CD4-positive, alpha-beta T cell treated with Interleukin-12 subunit alpha and Interleukin-12 subunit beta, for 1 hour (primary cell): Measurements from ENCODE around the gene VSX1.

Experiments used
- DNase-seq: peaks from one replicate; pipeline ENCODE4 v3.0.0-alpha.2; 2020

VSX1 gene

GRCh38 chr20:25038591-25039015 lies 43.3 kb downstream of the VSX1 start:
- no peak for DNase-seq

- DNase-seq = no peak
These were observed 43.9 kb downstream of the VSX1 start for GRCh38 chr20:25038103-25038410.

- DNase-seq = no peak
These were observed 44.4 kb downstream of the VSX1 start for GRCh38 chr20:25037288-25038102.

GRCh38 chr20:25036331-25036936 lies 45.5 kb downstream of the VSX1 start:
- DNase-seq = no peak

GRCh38 chr20:25035921-25036320 lies 46.0 kb downstream of the VSX1 start:
- no peak for DNase-seq

DNA sequence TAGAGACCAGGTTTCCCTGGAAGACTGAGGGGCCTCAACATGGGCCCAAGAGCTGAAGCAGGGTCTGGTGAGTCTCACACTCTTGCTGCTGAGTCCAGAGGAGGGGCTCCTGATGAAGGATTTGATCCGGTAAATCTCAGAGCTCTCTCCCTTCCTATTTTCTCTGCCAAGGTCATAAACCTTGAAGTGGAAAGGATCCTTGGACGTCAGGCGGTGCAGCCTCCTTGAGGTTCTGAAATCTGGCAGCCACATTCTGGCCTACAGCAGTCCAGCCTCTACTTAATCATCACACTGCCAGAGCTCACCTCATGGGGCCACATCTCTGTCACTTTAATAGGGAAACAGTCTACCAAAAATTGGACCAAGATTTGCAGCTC lies 48.0 kb downstream of the VSX1 start:
- DNase-seq = no peak

DNA sequence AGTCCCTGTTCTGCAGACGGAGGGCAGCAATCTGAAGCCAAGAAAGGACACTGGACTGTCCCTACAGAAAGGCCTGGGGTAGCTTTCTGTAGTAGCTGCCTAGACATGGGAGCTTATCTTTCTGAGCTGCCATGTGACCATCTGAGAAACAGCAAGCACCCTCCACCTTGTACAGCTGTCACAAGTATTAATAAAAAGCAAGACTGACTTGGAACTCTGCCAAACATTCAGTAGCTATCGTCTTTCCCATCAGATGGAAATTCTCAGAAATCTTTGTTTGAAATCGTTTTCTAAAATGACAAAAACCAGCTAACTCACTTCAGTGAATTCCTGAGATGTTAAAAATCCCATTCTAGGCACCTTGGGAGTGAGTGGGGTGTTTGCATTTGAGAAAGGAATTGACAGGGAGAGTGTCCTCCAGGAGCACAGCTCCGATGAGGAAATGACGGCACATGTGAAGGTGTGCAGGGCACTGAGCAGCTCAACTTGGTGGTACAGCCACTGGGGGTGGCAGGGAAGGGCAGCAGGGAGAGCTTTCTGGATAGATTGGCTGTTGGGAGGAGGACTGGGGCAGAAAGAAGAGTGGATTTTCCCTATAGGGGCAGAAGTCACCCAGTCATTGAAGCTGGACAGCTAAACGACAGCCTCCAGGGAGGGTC lies 48.5 kb downstream of the VSX1 start:
- DNase-seq = no peak

DNA sequence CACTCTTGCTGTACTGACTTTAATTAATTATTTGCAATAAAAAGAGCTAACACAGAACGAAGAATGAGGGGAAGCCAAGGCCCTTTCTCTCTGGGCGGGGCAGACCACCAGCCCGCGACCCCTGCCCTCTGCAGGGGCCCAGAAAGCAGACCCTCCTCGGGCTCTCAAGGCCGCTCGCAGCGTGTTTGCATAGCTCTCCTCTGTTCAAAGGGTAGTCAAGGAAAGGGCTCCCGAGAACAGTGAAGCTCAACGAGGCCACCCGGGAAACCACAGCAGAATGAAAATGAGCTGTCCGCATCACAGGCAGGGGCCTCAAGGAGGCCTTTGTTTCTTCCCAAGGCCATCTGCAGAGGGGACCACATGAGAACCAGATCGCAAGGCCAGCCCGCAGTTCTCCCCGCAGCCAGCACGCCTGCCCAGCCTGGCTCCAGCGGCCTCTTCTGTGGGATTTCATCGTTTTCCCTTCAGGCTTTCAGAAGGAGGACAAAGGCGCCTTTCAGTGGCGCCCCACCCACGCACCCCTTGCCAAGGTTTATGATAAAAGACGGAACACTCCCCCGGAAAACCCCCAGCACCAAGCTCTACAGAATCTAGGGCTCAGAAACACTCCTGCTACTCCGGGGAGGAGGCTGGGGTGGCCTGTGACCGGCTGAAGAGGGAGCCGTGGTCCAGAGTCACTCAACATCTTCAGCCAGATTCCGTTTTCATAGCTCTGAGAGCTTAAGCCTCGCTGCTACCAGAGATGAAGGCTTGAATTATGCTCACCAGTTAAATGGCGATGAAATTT lies 49.3 kb downstream of the VSX1 start:
- DNase-seq = no peak

DNA sequence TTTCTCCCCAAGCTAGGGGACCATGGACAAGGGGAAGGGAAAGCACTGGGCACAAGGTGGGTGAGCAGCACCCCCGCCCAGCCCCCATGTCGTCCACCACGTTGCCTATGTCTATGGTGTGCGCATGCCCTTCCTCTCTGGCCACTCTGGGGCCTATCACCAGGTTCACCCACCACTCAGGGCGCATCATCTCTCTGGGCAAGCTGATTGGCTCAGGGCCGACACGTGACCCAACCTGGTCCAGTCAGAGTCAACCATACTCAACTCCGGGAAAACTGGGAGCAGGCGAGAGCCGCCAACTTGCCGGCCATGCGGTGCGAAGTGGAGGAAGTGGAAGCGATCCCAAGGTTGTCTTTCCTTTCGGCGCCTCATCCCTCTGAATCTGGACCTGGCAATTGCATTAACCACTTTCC lies 49.9 kb downstream of the VSX1 start:
- no peak for DNase-seq

DNA sequence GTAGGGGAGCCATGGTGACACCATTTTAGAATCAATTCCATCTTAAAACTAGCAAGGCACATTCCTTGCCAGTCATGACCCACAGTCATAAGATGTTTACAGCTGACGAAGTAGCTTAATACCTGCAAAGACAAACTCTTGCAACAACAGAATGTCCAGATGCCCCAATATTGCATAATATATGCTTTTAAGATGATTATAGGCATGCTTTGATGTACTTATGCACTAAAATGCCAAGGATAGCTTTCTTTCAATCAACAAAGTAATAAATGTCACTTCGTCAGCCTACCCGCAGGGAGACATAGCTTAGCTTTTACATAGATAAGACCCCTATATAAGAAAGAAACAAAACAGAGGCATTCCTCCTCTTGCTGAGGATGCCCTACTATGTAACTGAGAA lies 50.7 kb downstream of the VSX1 start:
- DNase-seq = no peak

- DNase-seq = no peak
These were observed 51.2 kb downstream of the VSX1 start for GRCh38 chr20:25030649-25031207.

DNA sequence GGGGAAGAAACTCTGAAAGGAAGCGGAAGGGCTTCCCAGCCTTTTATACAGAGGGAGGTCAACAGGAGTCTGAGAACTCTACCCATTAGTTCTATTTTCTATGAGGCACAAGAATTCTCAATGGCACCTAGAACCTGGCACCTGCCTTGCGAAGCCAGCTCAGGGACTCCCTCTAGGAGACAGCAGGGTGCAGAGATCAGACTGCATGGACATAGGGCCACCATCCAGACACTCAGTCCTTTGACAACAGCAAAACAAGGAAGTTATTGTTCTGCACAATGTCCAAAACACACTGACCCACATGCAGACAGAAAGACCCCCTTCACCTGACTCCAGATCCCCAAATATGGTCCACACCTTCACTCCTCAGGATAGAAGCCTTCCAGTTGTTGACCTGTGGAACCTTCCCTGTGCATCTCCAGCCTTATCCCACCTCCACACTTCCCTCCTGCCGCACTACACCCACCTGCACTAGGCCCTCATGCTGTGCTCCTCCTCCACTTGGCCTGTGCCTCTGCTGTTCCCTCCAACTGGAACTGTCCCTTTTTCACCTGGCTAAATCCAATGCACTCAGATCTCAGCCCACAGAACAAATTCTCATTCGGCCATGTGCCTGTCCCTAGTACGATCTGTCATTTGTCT lies 51.8 kb downstream of the VSX1 start:
- DNase-seq = no peak

- no peak for DNase-seq
These were observed 55.8 kb downstream of the VSX1 start for GRCh38 chr20:25025986-25026605.
